Upper lobe of left lung (tissue), 4 donors: Measurements from ENCODE around the gene TMED6.
"Not testable (repeated sequence)": the region's sequence is repeated elsewhere in the genome, so short reads cannot be mapped to it uniquely, and the experiment has no call there.

Experiments used
- CTCF ChIP-seq, 6 experiments: fragments of 450-650 bp in 4 of 6; fragments of 200-600 bp in 2 of 6; sonication (generic) in 2 of 6; IDR thresholded peaks; one replicate each; pipeline ENCODE4 v1.5.1; 2016 to 2019; ENCODE audit warnings: antibody characterized with exemption in 6 of 6
- POLR2A ChIP-seq, 4 donors: fragments of 450-650 bp; IDR thresholded peaks; one replicate each; pipeline ENCODE4 v1.5.1; 2016 to 2017; ENCODE audit warnings: antibody characterized with exemption in 4 of 4, mild to moderate bottlenecking in 2 of 4
- POLR2AphosphoS5 ChIP-seq, 2 donors: sonication (generic); formaldehyde crosslinking; IDR thresholded peaks; one replicate each; pipeline ENCODE4 v1.5.1; 2017; ENCODE audit warnings: antibody characterized with exemption in 2 of 2

- TF ChIP-seq CTCF, POLR2A, POLR2AphosphoS5 (IDR thresholded peaks at IDR 0.05): not testable (repeated sequence)
Observed at GRCh38 chr16:69360070-69360469, 8.5 kb upstream of the TMED6 start.
